ENCODE results near the gene UNK. TPM values are rescaled to one million over a fixed set of nuclear protein-coding genes. Genes with fewer than 3 reads are reported as not detected.
A peak's percentile ranks its signal among the peaks of the same experiment; 100 is the strongest.

Gene UNK
- total and polyA plus RNA-seq, 9 of the 15 experiments (the other 6 are each of a cell fraction or from before 2014, with no cell fraction given): 12.8 to 38.6 (median 24.8) TPM

GRCh38 chr17:75778861-75779249 lies 5.8 kb upstream of the UNK start (continued):
- no peak for TF ChIP-seq GTF2B (IDR thresholded peaks at IDR 0.05; ENCODE audit: extremely low read depth, insufficient read length)
- no peak for TF ChIP-seq FOS (IDR thresholded peaks at IDR 0.05; ENCODE audit: extremely low read depth, insufficient read length)
- TF ChIP-seq TAF9B (IDR thresholded peaks at IDR 0.05; ENCODE audit: partially characterized antibody): no peak
- no peak for TF ChIP-seq PYGO2 (tag; IDR thresholded peaks at IDR 0.05)
- no peak for TF ChIP-seq TCFL5 (CRISPR knock-in tag; conservative IDR thresholded peaks at IDR 0.05)
- no peak for TF ChIP-seq ESRRA (IDR thresholded peaks at IDR 0.05; ENCODE audit: borderline replicate concordance, low read depth)
- TF ChIP-seq CHAMP1 (IDR thresholded peaks at IDR 0.05): no peak
- TF ChIP-seq BDP1 (IDR thresholded peaks at IDR 0.05; ENCODE audit: insufficient read depth, insufficient read length): no peak
- TF ChIP-seq ARNT (IDR thresholded peaks at IDR 0.05): no peak
- peak; percentile 5; the same call in 1 of the 2 replicates for TF ChIP-seq ELF4 (CRISPR knock-in tag; IDR thresholded peaks at IDR 0.05)
- TF ChIP-seq ZNF695 (CRISPR knock-in tag; IDR thresholded peaks at IDR 0.05): no peak
- TF ChIP-seq FUS (optimal IDR thresholded peaks at IDR 0.05; ENCODE audit: low read depth, low read length): no peak
- no peak for TF ChIP-seq HNRNPL (IDR thresholded peaks at IDR 0.05; ENCODE audit: low read depth, low read length)
- no peak for TF ChIP-seq COPS2 (conservative IDR thresholded peaks at IDR 0.05)
- TF ChIP-seq CBX5 (IDR thresholded peaks at IDR 0.05; ENCODE audit: borderline replicate concordance, low read depth): no peak
- TF ChIP-seq NFYB (IDR thresholded peaks at IDR 0.05; ENCODE audit: extremely low read depth, insufficient read length): no peak
- TF ChIP-seq RFX1 (IDR thresholded peaks at IDR 0.05): no peak
- TF ChIP-seq CTBP1 (IDR thresholded peaks at IDR 0.05; ENCODE audit: borderline replicate concordance): no peak
- TF ChIP-seq, protein P1, sequence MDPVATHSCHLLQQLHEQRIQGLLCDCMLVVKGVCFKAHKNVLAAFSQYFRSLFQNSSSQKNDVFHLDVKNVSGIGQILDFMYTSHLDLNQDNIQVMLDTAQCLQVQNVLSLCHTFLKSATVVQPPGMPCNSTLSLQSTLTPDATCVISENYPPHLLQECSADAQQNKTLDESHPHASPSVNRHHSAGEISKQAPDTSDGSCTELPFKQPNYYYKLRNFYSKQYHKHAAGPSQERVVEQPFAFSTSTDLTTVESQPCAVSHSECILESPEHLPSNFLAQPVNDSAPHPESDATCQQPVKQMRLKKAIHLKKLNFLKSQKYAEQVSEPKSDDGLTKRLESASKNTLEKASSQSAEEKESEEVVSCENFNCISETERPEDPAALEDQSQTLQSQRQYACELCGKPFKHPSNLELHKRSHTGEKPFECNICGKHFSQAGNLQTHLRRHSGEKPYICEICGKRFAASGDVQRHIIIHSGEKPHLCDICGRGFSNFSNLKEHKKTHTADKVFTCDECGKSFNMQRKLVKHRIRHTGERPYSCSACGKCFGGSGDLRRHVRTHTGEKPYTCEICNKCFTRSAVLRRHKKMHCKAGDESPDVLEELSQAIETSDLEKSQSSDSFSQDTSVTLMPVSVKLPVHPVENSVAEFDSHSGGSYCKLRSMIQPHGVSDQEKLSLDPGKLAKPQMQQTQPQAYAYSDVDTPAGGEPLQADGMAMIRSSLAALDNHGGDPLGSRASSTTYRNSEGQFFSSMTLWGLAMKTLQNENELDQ (CRISPR knock-in tag; IDR thresholded peaks at IDR 0.05; ENCODE audit: borderline replicate concordance): no peak
- peak; percentile 10 to 77; a peak in 3 of 4 replicates for TF ChIP-seq MLLT1 (IDR thresholded peaks at IDR 0.05)
- TF ChIP-seq ESRRB (CRISPR knock-in tag; IDR thresholded peaks at IDR 0.05; ENCODE audit: borderline replicate concordance): 0 out of 2 replicates have a peak, but pooled peaks have one; percentile 9
- TF ChIP-seq, protein P2, sequence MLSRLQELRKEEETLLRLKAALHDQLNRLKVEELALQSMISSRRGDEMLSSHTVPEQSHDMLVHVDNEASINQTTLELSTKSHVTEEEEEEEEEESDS (CRISPR knock-in tag; IDR thresholded peaks at IDR 0.05): no peak
- TF ChIP-seq RBM17 (IDR thresholded peaks at IDR 0.05; ENCODE audit: borderline replicate concordance, low read depth, low read length): no peak
- TF ChIP-seq DMBX1 (CRISPR knock-in tag; IDR thresholded peaks at IDR 0.05; ENCODE audit: borderline replicate concordance): no peak
